GM19324 (cell line): Measurements from ENCODE around the gene CADPS.

ENCODE experiments used
- ATAC-seq: cut with Tn5 transposase; IDR thresholded peaks from one replicate; pipeline ENCODE4 v1.9.1; 2021; ENCODE audit warnings: mild to moderate bottlenecking, moderate library complexity; ENCODE audit not compliant: unreplicated experiment, low FRiP score

CADPS gene

GRCh38 chr3:62757045-62757444, 118.2 kb downstream of the CADPS start:
- ATAC-seq = no peak

GRCh38 chr3:62755285-62755684, 119.9 kb downstream of the CADPS start:
- ATAC-seq = peak; percentile 64

- no peak for ATAC-seq
Measured at GRCh38 chr3:62749657-62750056, 125.6 kb downstream of the CADPS start.

- ATAC-seq = no peak
Measured at GRCh38 chr3:62749130-62749529, 126.1 kb downstream of the CADPS start.

GRCh38 chr3:62737449-62737848, 137.8 kb downstream of the CADPS start:
- no peak for ATAC-seq

- no peak for ATAC-seq
Measured at GRCh38 chr3:62735510-62735909, 139.7 kb downstream of the CADPS start.

- ATAC-seq = no peak
Measured at GRCh38 chr3:62732183-62732904, 142.9 kb downstream of the CADPS start.

- no peak for ATAC-seq
Measured at GRCh38 chr3:62727981-62728380, 147.2 kb downstream of the CADPS start.

GRCh38 chr3:62727536-62727935, 147.7 kb downstream of the CADPS start:
- no peak for ATAC-seq

GRCh38 chr3:62724503-62724902, 150.7 kb downstream of the CADPS start:
- ATAC-seq = no peak

GRCh38 chr3:62723914-62724217, 151.3 kb downstream of the CADPS start:
- ATAC-seq = peak; percentile 33

- peak; percentile 79 for ATAC-seq
Measured at GRCh38 chr3:62723166-62723913, 151.9 kb downstream of the CADPS start.

GRCh38 chr3:62722344-62722743, 152.9 kb downstream of the CADPS start:
- no peak for ATAC-seq

- ATAC-seq = no peak
Measured at GRCh38 chr3:62718515-62719320, 156.5 kb downstream of the CADPS start.

- ATAC-seq = no peak
Measured at GRCh38 chr3:62718011-62718410, 157.2 kb downstream of the CADPS start.

GRCh38 chr3:62712746-62713145, 162.5 kb downstream of the CADPS start:
- no peak for ATAC-seq

GRCh38 chr3:62710751-62711150, 164.5 kb downstream of the CADPS start:
- no peak for ATAC-seq

- no peak for ATAC-seq
Measured at GRCh38 chr3:62708638-62709373, 166.4 kb downstream of the CADPS start.

- no peak for ATAC-seq
Measured at GRCh38 chr3:62705721-62706120, 169.5 kb downstream of the CADPS start.

GRCh38 chr3:62703451-62704167, 171.6 kb downstream of the CADPS start:
- no peak for ATAC-seq
